ENCODE data around the gene ZG16B. TPM values are rescaled to one million over a fixed set of nuclear protein-coding genes. Genes with fewer than 3 reads are reported as not detected.

ZG16B gene
- total and polyA plus RNA-seq, 8 donors = 0.27 to 1.4 (median 0.63) TPM

DNA sequence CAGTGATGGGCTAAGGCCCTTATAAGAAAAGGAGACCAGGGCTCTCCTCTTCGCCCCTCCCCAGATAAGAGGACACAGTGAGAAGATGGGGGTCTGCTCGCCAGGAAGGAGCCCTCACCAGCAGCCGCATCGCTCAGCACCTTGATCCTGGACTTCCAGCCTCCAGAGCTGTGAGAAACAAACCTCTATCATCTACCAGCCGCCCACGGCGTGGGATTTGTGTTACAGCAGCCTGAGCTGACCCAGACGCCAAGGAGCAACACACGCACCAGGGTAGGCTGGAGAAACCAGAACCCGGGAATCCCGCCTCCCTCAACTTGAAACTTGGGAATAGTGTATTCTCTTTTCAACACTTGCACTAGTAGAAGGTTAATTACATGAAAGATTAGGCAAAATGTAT, 4.2 kb upstream of the ZG16B start:
- H3K27me3 ChIP-seq = peaks cover 0 to 13% of the 10 kb centered on the region in 2 donors
- H3K9me3 ChIP-seq = no peaks in the 10 kb centered on the region
- intact Hi-C loops (cut with DNase I) = no loop called here
- TF ChIP-seq, protein P1, sequence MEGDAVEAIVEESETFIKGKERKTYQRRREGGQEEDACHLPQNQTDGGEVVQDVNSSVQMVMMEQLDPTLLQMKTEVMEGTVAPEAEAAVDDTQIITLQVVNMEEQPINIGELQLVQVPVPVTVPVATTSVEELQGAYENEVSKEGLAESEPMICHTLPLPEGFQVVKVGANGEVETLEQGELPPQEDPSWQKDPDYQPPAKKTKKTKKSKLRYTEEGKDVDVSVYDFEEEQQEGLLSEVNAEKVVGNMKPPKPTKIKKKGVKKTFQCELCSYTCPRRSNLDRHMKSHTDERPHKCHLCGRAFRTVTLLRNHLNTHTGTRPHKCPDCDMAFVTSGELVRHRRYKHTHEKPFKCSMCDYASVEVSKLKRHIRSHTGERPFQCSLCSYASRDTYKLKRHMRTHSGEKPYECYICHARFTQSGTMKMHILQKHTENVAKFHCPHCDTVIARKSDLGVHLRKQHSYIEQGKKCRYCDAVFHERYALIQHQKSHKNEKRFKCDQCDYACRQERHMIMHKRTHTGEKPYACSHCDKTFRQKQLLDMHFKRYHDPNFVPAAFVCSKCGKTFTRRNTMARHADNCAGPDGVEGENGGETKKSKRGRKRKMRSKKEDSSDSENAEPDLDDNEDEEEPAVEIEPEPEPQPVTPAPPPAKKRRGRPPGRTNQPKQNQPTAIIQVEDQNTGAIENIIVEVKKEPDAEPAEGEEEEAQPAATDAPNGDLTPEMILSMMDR (IDR thresholded peaks at IDR 0.05) = no peak
- ATAC-seq = no peak
- H3K27ac ChIP-seq = no peak overlapping the region
- no peaks in the 10 kb centered on the region for H3K36me3 ChIP-seq
- H3K4me1 ChIP-seq = peaks cover 0 to 12% of the 10 kb centered on the region in 2 donors
- no peak overlapping the region for H3K4me3 ChIP-seq
- peak in 1 of 4 donors; percentile 62 for DNase-seq

DNA sequence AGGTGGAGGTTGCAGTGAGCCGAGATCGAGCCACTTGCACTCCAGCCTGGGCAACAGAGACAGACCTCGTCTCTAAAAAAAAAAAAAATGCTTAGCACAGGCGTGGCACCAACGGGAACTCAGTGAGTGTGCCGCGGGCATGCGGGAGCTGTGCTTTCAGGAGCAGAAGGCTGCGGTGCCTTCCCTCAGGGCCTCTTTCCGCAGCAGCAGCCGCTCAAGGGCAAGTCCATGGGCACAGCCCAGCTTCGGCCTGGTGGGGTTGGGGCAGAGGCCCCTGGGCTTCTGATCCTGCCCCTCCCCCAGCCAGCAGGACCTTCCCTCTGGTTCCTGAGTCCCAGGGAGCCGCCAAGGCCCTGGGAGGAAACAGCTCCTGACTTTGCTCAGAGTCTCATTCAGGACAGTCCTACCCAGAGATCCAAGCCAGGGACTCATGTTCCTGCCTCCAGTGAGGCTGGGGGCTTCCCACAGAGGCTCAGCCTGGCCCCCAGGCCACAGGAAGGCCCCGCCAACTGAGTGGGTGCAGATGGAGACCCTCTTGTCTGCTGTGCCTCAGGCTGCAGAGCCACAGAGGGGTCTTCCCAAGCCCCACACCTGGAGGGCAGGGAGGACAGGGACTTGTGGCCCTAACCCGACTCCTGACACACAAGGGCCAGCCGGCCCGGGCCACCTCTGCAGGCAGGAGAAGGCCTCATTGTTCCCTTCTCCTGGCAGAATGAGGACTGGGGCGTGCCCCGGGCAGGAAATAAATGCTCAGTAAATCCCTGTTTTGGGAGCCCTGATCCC, 3.3 kb upstream of the ZG16B start:
- no peaks in the 10 kb centered on the region for H3K36me3 ChIP-seq
- TF ChIP-seq, protein P1 (IDR thresholded peaks at IDR 0.05) = no peak
- peaks cover 0 to 12% of the 10 kb centered on the region in 2 donors for H3K4me1 ChIP-seq
- no peak for ATAC-seq
- DNase-seq = no peak
- H3K27ac ChIP-seq = no peak overlapping the region
- intact Hi-C loops (cut with DNase I) = no loop called here
- H3K27me3 ChIP-seq = peaks cover 0 to 13% of the 10 kb centered on the region in 2 donors
- H3K4me3 ChIP-seq = no peak overlapping the region
- H3K9me3 ChIP-seq = no peaks in the 10 kb centered on the region

DNA sequence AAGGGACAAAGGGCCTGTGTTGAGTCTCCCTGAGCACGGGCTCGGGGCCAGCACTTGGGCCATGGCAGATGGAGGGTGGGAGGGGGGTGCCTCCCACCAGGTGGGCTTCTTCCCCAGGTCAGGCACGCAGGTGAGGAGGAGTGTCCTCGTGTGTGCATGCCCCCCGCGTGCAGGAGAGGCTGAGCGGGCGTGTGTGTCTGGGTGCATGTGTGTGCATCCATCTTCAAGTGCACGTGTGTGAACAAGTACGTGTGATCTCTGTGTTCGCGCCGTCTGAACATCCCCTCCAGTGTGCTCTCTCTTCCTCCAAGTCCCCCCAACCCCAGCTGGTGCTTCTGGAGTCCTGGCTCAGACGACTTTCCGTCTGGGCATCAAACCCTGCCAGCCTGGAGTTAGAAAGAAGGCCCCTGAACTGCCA, 2.7 kb upstream of the ZG16B start:
- no peaks in the 10 kb centered on the region for H3K9me3 ChIP-seq

DNA sequence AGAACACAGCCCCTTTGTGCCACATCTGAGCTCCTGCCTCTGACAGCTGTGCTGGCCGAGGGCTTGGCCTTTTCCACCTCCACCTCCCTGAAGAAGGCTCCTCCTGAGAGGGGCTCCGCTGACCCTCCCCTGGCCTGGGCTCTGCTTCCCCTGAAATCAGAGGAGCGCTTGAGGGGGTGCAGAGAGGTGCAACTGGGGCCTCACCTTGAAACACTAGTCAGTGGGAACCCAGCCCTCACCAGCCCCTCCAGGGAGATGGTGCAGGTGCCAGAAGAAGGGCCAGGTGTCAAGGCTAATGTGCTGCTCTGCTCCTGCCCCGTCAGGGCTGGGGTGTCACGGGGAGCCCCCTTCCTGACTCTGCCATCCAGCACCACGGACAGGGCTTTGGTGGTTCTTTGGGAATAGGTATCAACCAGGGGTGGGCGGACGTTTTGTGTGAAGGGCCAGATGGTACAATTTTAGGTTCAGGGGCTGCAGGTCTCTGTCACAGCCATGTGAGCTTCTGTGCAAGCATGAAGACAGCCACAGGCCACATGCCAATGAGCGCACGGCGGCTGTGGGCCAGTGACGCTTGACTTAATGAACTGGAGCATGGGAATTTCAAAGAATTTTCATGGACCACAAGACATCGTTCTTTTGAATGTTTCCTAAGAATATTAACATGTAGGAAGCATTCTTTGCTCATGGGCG, 2.1 kb upstream of the ZG16B start:
- no peak overlapping the region for H3K4me3 ChIP-seq
- H3K27me3 ChIP-seq = peaks cover 0 to 13% of the 10 kb centered on the region in 2 donors
- H3K36me3 ChIP-seq = no peaks in the 10 kb centered on the region
- peaks cover 0 to 12% of the 10 kb centered on the region in 2 donors for H3K4me1 ChIP-seq
- no peaks in the 10 kb centered on the region for H3K9me3 ChIP-seq
- intact Hi-C loops (cut with DNase I) = no loop called here
- DNase-seq (peak in 1 of 4 donors; percentile 50), ATAC-seq (no peak)
- no peak overlapping the region for H3K27ac ChIP-seq
- TF ChIP-seq, protein P1 (IDR thresholded peaks at IDR 0.05) = no peak

More for the DNA sequence above, 2.7 kb upstream of the ZG16B start:
- H3K27me3 ChIP-seq = peaks cover 0 to 13% of the 10 kb centered on the region in 2 donors
- H3K4me3 ChIP-seq = no peak overlapping the region
- H3K4me1 ChIP-seq = peaks cover 0 to 12% of the 10 kb centered on the region in 2 donors
- intact Hi-C loops (cut with DNase I) = no loop called here
- TF ChIP-seq, protein P1 (IDR thresholded peaks at IDR 0.05) = no peak
- DNase-seq (peak in 1 of 4 donors; percentile 63), ATAC-seq (no peak)
- H3K27ac ChIP-seq = no peak overlapping the region
- H3K36me3 ChIP-seq = no peaks in the 10 kb centered on the region

DNA sequence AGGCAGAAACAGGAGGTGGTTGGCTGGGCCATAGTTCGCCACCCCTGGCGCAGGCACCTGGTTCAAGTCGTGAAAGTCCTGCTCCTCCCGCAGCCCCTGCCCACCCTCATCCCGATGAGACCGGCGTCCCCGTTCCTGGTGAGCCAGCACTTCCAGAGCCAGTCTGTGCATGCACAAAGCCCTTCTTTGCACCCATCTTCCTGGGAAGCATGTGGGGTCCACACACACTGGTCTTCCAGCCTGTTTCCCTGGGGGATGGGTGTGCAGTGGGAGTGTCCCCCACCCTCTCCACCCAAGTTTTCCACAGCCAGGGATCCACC, 1.6 kb upstream of the ZG16B start:
- Histone ChIP-seq H3K27me3 (peaks cover 0 to 13% of the 10 kb centered on the region in 2 donors), H3K4me3 (no peak overlapping the region), H3K9me3 (no peaks in the 10 kb centered on the region), H3K36me3 (no peaks in the 10 kb centered on the region), H3K27ac (no peak overlapping the region), H3K4me1 (peaks cover 0 to 12% of the 10 kb centered on the region in 2 donors)
- ATAC-seq (no peak), DNase-seq (peak in 1 of 4 donors; percentile 56)
- TF ChIP-seq, protein P1 (IDR thresholded peaks at IDR 0.05) = no peak
- intact Hi-C loops (cut with DNase I) = no loop called here
